ENCODE data around the gene ANXA2. TPM values are rescaled to one million over a fixed set of nuclear protein-coding genes. Genes with fewer than 3 reads are reported as not detected.
A peak's percentile ranks its signal among the peaks of the same experiment; 100 is the strongest.

ANXA2 gene
- total RNA-seq, 1 donor from 2014 or later = 730 TPM

- Histone ChIP-seq H3K27ac (no peak overlapping the region), H3K36me3 (peaks cover 93 to 94% of the 10 kb centered on the region in 2 donors), H3K4me1 (peaks cover 2 to 5% of the 10 kb centered on the region in 2 donors), H3K27me3 (no peaks in the 10 kb centered on the region), H3K4me3 (no peak overlapping the region), H3K9me3 (no peaks in the 10 kb centered on the region)
- intact Hi-C loops (cut with DNase I) = no loop called here
- no peak for TF ChIP-seq CTCF (IDR thresholded peaks at IDR 0.05)
- no peak for DNase-seq (ENCODE audit: low spot score in 2 of 2)
Measured at GRCh38 chr15:60351066-60351465, 46.7 kb downstream of the ANXA2 start.

- Histone ChIP-seq H3K4me3 (no peak overlapping the region), H3K4me1 (peaks cover 2 to 5% of the 10 kb centered on the region in 2 donors), H3K9me3 (no peaks in the 10 kb centered on the region), H3K27me3 (no peaks in the 10 kb centered on the region), H3K27ac (peak overlapping the region in 1 of 2 donors; percentile 49), H3K36me3 (peaks cover 93 to 94% of the 10 kb centered on the region in 2 donors)
- no peak for TF ChIP-seq CTCF (IDR thresholded peaks at IDR 0.05)
- DNase-seq (ENCODE audit: low spot score in 2 of 2) = no peak
- intact Hi-C loops (cut with DNase I) = no loop called here
Measured at GRCh38 chr15:60350108-60350507, 47.7 kb downstream of the ANXA2 start.

GRCh38 chr15:60349589-60349988, 48.2 kb downstream of the ANXA2 start:
- Histone ChIP-seq H3K27me3 (no peaks in the 10 kb centered on the region), H3K9me3 (no peaks in the 10 kb centered on the region), H3K4me3 (no peak overlapping the region), H3K36me3 (peaks cover 90 to 92% of the 10 kb centered on the region in 2 donors), H3K4me1 (peaks cover 5 to 9% of the 10 kb centered on the region in 2 donors), H3K27ac (peak overlapping the region in 1 of 2 donors; percentile 49)
- intact Hi-C loops (cut with DNase I) = no loop called here
- DNase-seq (ENCODE audit: low spot score in 2 of 2) = no peak
- TF ChIP-seq CTCF (IDR thresholded peaks at IDR 0.05) = no peak

GRCh38 chr15:60347480-60348049, 50.2 kb downstream of the ANXA2 start:
- H3K36me3 ChIP-seq = peaks cover 69 to 72% of the 10 kb centered on the region in 2 donors
- H3K27ac ChIP-seq = peak overlapping the region in 1 of 2 donors; percentile 20
- no peak for DNase-seq (ENCODE audit: low spot score in 2 of 2)
- no peak for TF ChIP-seq CTCF (IDR thresholded peaks at IDR 0.05)
- H3K9me3 ChIP-seq = no peaks in the 10 kb centered on the region
- peaks cover 9 to 11% of the 10 kb centered on the region in 2 donors for H3K4me1 ChIP-seq
- intact Hi-C loops (cut with DNase I) = no loop called here
- no peak overlapping the region for H3K4me3 ChIP-seq
- H3K27me3 ChIP-seq = no peaks in the 10 kb centered on the region

GRCh38 chr15:60346653-60347052, 51.1 kb downstream of the ANXA2 start:
- intact Hi-C loops (cut with DNase I) = no loop called here
- no peak for DNase-seq (ENCODE audit: low spot score in 2 of 2)
- Histone ChIP-seq H3K4me1 (peaks cover 9 to 11% of the 10 kb centered on the region in 2 donors), H3K36me3 (peaks cover 60 to 62% of the 10 kb centered on the region in 2 donors), H3K9me3 (no peaks in the 10 kb centered on the region), H3K4me3 (no peak overlapping the region), H3K27me3 (no peaks in the 10 kb centered on the region), H3K27ac (peak overlapping the region in 1 of 2 donors; percentile 35)
- TF ChIP-seq CTCF (IDR thresholded peaks at IDR 0.05) = no peak
